T-cell (primary cell): Measurements from ENCODE around the gene RNF215. TPM values are rescaled to one million over a fixed set of nuclear protein-coding genes. Genes with fewer than 3 reads are reported as not detected.
A peak's percentile ranks its signal among the peaks of the same experiment; 100 is the strongest.
"Not testable (repeated sequence)": the region's sequence is repeated elsewhere in the genome, so short reads cannot be mapped to it uniquely, and the experiment has no call there.

Experiments
- ATAC-seq, 4 experiments: fragments of 200-7000 bp in 3 of 4; fragments of 150-1000 bp in 1 of 4; cut with Tn5 transposase; replicated peaks in 1 of 4; 1 replicate in 3 of 4; 2 replicates in 1 of 4; pipeline ENCODE4 v1.10.0; 2021; ENCODE audit warnings: moderate library complexity in 3 of 4, mild to moderate bottlenecking in 2 of 4, moderate number of reproducible peaks in 1 of 4
- CTCF ChIA-PET, 2 donors: fragments of 300-600 bp; sonication (Branson Sonifier 250); formaldehyde crosslinking; loops; one replicate each; lab custom pipeline; 2022; ENCODE audit warnings: antibody characterized with exemption in 2 of 2; lab: Charles Lee
- POLR2A ChIA-PET, 2 donors: fragments of 300-600 bp; sonication (Branson Sonifier 250); formaldehyde crosslinking; loops; one replicate each; lab custom pipeline; 2022; ENCODE audit warnings: antibody characterized with exemption in 2 of 2; lab: Charles Lee
- DNase-seq, 35 experiments: peaks; one replicate each; pipeline versions ENCODE4 v3.0.0 to v3.0.0-alpha.2; 2013 to 2023
- H3K27ac ChIP-seq: one replicate; pipeline ENCODE4 v1.5.1; 2013; ENCODE audit warnings: low read length
- H3K27me3 ChIP-seq, 2 experiments: replicated peaks in 1 of 2; 1 replicate in 1 of 2; 2 replicates in 1 of 2; pipeline versions ENCODE4 v1.6.1 to v1.7.0; 2013; ENCODE audit warnings: low read length in 1 of 2, mixed read lengths in 1 of 2; ENCODE audit not compliant: control insufficient read depth in 2 of 2, insufficient read depth in 2 of 2; ENCODE audit errors: extremely low read depth in 1 of 2
- H3K36me3 ChIP-seq, 2 donors: 1 replicate in 1 of 2; 2 replicates in 1 of 2; pipeline versions ENCODE4 v1.6.1 to v1.7.0; 2013; ENCODE audit warnings: low read length in 1 of 2; ENCODE audit not compliant: control insufficient read depth in 2 of 2, insufficient read depth in 1 of 2; ENCODE audit errors: extremely low read depth in 1 of 2
- H3K4me1 ChIP-seq, 2 experiments: 1 replicate in 1 of 2; 2 replicates in 1 of 2; pipeline versions ENCODE4 v1.6.1 to v1.7.0; 2013; ENCODE audit warnings: low read length in 2 of 2, mixed read lengths in 1 of 2; ENCODE audit not compliant: insufficient read depth in 2 of 2, control insufficient read depth in 1 of 2; ENCODE audit errors: extremely low read depth in 1 of 2
- H3K4me3 ChIP-seq, 2 donors: 1 replicate in 1 of 2; 2 replicates in 1 of 2; pipeline versions ENCODE4 v1.5.1 to v1.7.0; 2013; ENCODE audit warnings: mild to moderate bottlenecking in 2 of 2, low read length in 1 of 2, moderate library complexity in 1 of 2; ENCODE audit not compliant: control insufficient read depth in 1 of 2; ENCODE audit errors: extremely low read depth in 1 of 2
- H3K9me3 ChIP-seq: 2 replicates; pipeline ENCODE4 v1.7.0; 2013
- H3K27ac Mint-ChIP-seq, 2 donors: one replicate each; pipeline ENCODE4 v1.8.0; 2020 to 2021; ENCODE audit warnings: mild to moderate bottlenecking in 2 of 2, mixed read lengths in 2 of 2
- H3K27me3 Mint-ChIP-seq, 2 donors: one replicate each; pipeline ENCODE4 v1.8.0; 2021 to 2022; ENCODE audit warnings: mixed read lengths in 2 of 2
- H3K36me3 Mint-ChIP-seq: one replicate; pipeline ENCODE4 v1.8.0; 2021; ENCODE audit warnings: mixed read lengths
- H3K4me1 Mint-ChIP-seq, 3 donors: one replicate each; pipeline ENCODE4 v1.8.0; 2020 to 2022; ENCODE audit warnings: mixed read lengths in 3 of 3, mild to moderate bottlenecking in 1 of 3
- H3K4me3 Mint-ChIP-seq, 3 donors: one replicate each; pipeline ENCODE4 v1.8.0; 2020 to 2022; ENCODE audit warnings: mild to moderate bottlenecking in 3 of 3, mixed read lengths in 3 of 3, moderate library complexity in 3 of 3
- H3K9me3 Mint-ChIP-seq, 3 donors: one replicate each; pipeline ENCODE4 v1.8.0; 2020 to 2022; ENCODE audit warnings: mixed read lengths in 3 of 3
- WGBS: methylation state at CpG from one replicate; pipeline ENCODE4 v1.1.5; 2013; ENCODE audit warnings: missing lambda C conversion rate; ENCODE audit not compliant: insufficient coverage; 5-methylcytosine and 5-hydroxymethylcytosine counted together
- total RNA-seq, 35 experiments: library from RNA in 6 of 35; stranded (reverse) in 6 of 35; fragments of 120-200 nt in 1 of 35; gene quantifications; one replicate each; pipeline versions ENCODE4 v1.2.1 to v1.2.4 and lab custom pipeline; 2013 to 2026

The RNF215 gene
- total RNA-seq, 5 donors from 2014 or later (not counting 1 experiment from before 2014, with no cell fraction given) = 6.2 to 8.4 (median 6.3) TPM

- not testable (repeated sequence) for H3K4me3 ChIP-seq, H3K27ac Mint-ChIP-seq, DNase-seq, H3K27me3 ChIP-seq, H3K9me3 Mint-ChIP-seq, H3K4me1 ChIP-seq, ATAC-seq, H3K27ac ChIP-seq, H3K4me3 Mint-ChIP-seq, H3K9me3 ChIP-seq, H3K4me1 Mint-ChIP-seq, H3K27me3 Mint-ChIP-seq
- ChIA-PET CTCF (interaction anchor here in 1 of 2 donors (0.7 kb wide), 1 partner anchor 50 kb away, joined by 6 read pairs; no protein-coding TSS in a partner anchor), POLR2A (interaction anchor here in 1 of 2 donors (0.6 kb wide), 2 partner anchors 87 to 1001 kb away, joined by 3 read pairs; no protein-coding TSS in a partner anchor)
- peaks cover 46 to 99% of the 10 kb centered on the region in 2 donors for H3K36me3 ChIP-seq
- 100% methylated on average over 6 of the region's 9 CpGs for WGBS
- peaks cover 79% of the 10 kb centered on the region for H3K36me3 Mint-ChIP-seq
These were observed 48.9 kb downstream of the RNF215 start for GRCh38 chr22:30338341-30338740.

- ChIA-PET CTCF (no interaction called here), POLR2A (no interaction called here)
- Mint-ChIP-seq H3K4me3 (no peak overlapping the region), H3K27ac (no peak overlapping the region), H3K9me3 (no peaks in the 10 kb centered on the region), H3K27me3 (no peaks in the 10 kb centered on the region), H3K4me1 (peaks cover 0 to 4% (median 1%) of the 10 kb centered on the region in 3 donors), H3K36me3 (peaks cover 72% of the 10 kb centered on the region)
- no peak overlapping the region for H3K4me3 ChIP-seq
- DNase-seq (no peak), ATAC-seq (no peak)
- no peak overlapping the region for H3K27ac ChIP-seq
- WGBS = 100% methylated on average over 7 of the region's 8 CpGs
- peaks cover 46 to 99% of the 10 kb centered on the region in 2 donors for H3K36me3 ChIP-seq
- H3K4me1 ChIP-seq = no peaks in the 10 kb centered on the region
- no peaks in the 10 kb centered on the region for H3K9me3 ChIP-seq
- H3K27me3 ChIP-seq = no peaks in the 10 kb centered on the region
These were observed 49.8 kb downstream of the RNF215 start for GRCh38 chr22:30337461-30337778.

GRCh38 chr22:30336752-30337460, 50.3 kb downstream of the RNF215 start:
- ChIA-PET CTCF (interaction anchor here in 1 of 2 donors (1.1 kb wide), 1 partner anchor 13 kb away, joined by 3 read pairs; no protein-coding TSS in a partner anchor), POLR2A (interaction anchor here in 1 of 2 donors (0.6 kb wide), 1 partner anchor 67 kb away, joined by 4 read pairs; no protein-coding TSS in a partner anchor)
- Histone ChIP-seq H3K36me3 (peaks cover 41 to 98% of the 10 kb centered on the region in 2 donors), H3K9me3 (no peaks in the 10 kb centered on the region), H3K4me3 (no peak overlapping the region), H3K4me1 (no peaks in the 10 kb centered on the region), H3K27me3 (no peaks in the 10 kb centered on the region), H3K27ac (no peak overlapping the region)
- WGBS = 100% methylated on average over 4 of the region's 4 CpGs
- peaks cover 0 to 4% (median 1%) of the 10 kb centered on the region in 3 donors for H3K4me1 Mint-ChIP-seq
- DNase-seq (no peak), ATAC-seq (no peak)
- H3K9me3 Mint-ChIP-seq = no peaks in the 10 kb centered on the region
- H3K27me3 Mint-ChIP-seq = no peaks in the 10 kb centered on the region
- H3K4me3 Mint-ChIP-seq = no peak overlapping the region
- H3K27ac Mint-ChIP-seq = peak overlapping the region in 1 of 2 donors; percentile 16
- H3K36me3 Mint-ChIP-seq = peaks cover 66% of the 10 kb centered on the region

GRCh38 chr22:30335236-30335635, 52.0 kb downstream of the RNF215 start:
- no peak overlapping the region for H3K4me3 Mint-ChIP-seq
- Histone ChIP-seq H3K27ac (no peak overlapping the region), H3K27me3 (no peaks in the 10 kb centered on the region), H3K4me1 (no peaks in the 10 kb centered on the region), H3K9me3 (no peaks in the 10 kb centered on the region), H3K36me3 (peaks cover 32 to 84% of the 10 kb centered on the region in 2 donors), H3K4me3 (no peak overlapping the region)
- whole genome bisulfite sequencing = 100% methylated on average over 1 of the region's 1 CpG
- peaks cover 56% of the 10 kb centered on the region for H3K36me3 Mint-ChIP-seq
- CTCF ChIA-PET = no interaction called here
- ATAC-seq (no peak), DNase-seq (no peak)
- H3K4me1 Mint-ChIP-seq = peaks cover 0 to 4% (median 1%) of the 10 kb centered on the region in 3 donors
- H3K27me3 Mint-ChIP-seq = no peaks in the 10 kb centered on the region
- peak overlapping the region in 1 of 2 donors; percentile 66 for H3K27ac Mint-ChIP-seq
- POLR2A ChIA-PET = interaction anchor here in 1 of 2 donors (1.4 kb wide), 1 partner anchor 15 kb away, joined by 3 read pairs; no protein-coding TSS in a partner anchor
- H3K9me3 Mint-ChIP-seq = no peaks in the 10 kb centered on the region

- H3K27me3 ChIP-seq = no peaks in the 10 kb centered on the region
- H3K27ac ChIP-seq = no peak overlapping the region
- WGBS = 100% methylated on average over 1 of the region's 4 CpGs
- H3K36me3 ChIP-seq = peaks cover 26 to 81% of the 10 kb centered on the region in 2 donors
- H3K27me3 Mint-ChIP-seq = no peaks in the 10 kb centered on the region
- DNase-seq (no peak), ATAC-seq (no peak)
- no peak overlapping the region for H3K4me3 ChIP-seq
- H3K4me3 Mint-ChIP-seq = no peak overlapping the region
- H3K36me3 Mint-ChIP-seq = peaks cover 51% of the 10 kb centered on the region
- ChIA-PET POLR2A (interaction anchor here in 1 of 2 donors (1.4 kb wide), 1 partner anchor 15 kb away, joined by 3 read pairs; no protein-coding TSS in a partner anchor), CTCF (no interaction called here)
- no peaks in the 10 kb centered on the region for H3K9me3 Mint-ChIP-seq
- H3K27ac Mint-ChIP-seq = peak overlapping the region; percentile 15 to 66
- H3K9me3 ChIP-seq = no peaks in the 10 kb centered on the region
- H3K4me1 ChIP-seq = no peaks in the 10 kb centered on the region
- H3K4me1 Mint-ChIP-seq = peaks cover 0 to 4% (median 1%) of the 10 kb centered on the region in 3 donors
These were observed 52.6 kb downstream of the RNF215 start for GRCh38 chr22:30334646-30335045.

- Histone ChIP-seq H3K36me3 (peaks cover 26 to 71% of the 10 kb centered on the region in 2 donors), H3K4me3 (no peak overlapping the region), H3K4me1 (no peaks in the 10 kb centered on the region), H3K27ac (no peak overlapping the region), H3K9me3 (no peaks in the 10 kb centered on the region), H3K27me3 (no peaks in the 10 kb centered on the region)
- Mint-ChIP-seq H3K4me3 (no peak overlapping the region), H3K4me1 (peaks cover 0 to 4% (median 1%) of the 10 kb centered on the region in 3 donors), H3K27me3 (no peaks in the 10 kb centered on the region), H3K9me3 (no peaks in the 10 kb centered on the region), H3K36me3 (peaks cover 46% of the 10 kb centered on the region), H3K27ac (peak overlapping the region in 1 of 2 donors; percentile 74)
- WGBS = 100% methylated on average over 1 of the region's 3 CpGs
- POLR2A ChIA-PET = interaction anchor here in 1 of 2 donors (0.5 kb wide), 1 partner anchor 11 kb away, joined by 3 read pairs; no protein-coding TSS in a partner anchor
- CTCF ChIA-PET = no interaction called here
- no peak for DNase-seq
- ATAC-seq = no peak
These were observed 53.5 kb downstream of the RNF215 start for GRCh38 chr22:30333707-30334087.
